Tracheal epithelial cell (primary cell): Measurements from ENCODE around the gene AAMP. TPM values are rescaled to one million over a fixed set of nuclear protein-coding genes. Genes with fewer than 3 reads are reported as not detected.

ENCODE experiments used
- total RNA-seq: library from RNA; depleted of rRNA; stranded (reverse); fragments of >200 nt; gene quantifications from 2 replicates; pipeline ENCODE4 v1.2.1, GENCODE V29; 2014

Gene AAMP, protein sequence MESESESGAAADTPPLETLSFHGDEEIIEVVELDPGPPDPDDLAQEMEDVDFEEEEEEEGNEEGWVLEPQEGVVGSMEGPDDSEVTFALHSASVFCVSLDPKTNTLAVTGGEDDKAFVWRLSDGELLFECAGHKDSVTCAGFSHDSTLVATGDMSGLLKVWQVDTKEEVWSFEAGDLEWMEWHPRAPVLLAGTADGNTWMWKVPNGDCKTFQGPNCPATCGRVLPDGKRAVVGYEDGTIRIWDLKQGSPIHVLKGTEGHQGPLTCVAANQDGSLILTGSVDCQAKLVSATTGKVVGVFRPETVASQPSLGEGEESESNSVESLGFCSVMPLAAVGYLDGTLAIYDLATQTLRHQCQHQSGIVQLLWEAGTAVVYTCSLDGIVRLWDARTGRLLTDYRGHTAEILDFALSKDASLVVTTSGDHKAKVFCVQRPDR
- 208 and 211 TPM in 2 replicates for total RNA-seq

DNA sequence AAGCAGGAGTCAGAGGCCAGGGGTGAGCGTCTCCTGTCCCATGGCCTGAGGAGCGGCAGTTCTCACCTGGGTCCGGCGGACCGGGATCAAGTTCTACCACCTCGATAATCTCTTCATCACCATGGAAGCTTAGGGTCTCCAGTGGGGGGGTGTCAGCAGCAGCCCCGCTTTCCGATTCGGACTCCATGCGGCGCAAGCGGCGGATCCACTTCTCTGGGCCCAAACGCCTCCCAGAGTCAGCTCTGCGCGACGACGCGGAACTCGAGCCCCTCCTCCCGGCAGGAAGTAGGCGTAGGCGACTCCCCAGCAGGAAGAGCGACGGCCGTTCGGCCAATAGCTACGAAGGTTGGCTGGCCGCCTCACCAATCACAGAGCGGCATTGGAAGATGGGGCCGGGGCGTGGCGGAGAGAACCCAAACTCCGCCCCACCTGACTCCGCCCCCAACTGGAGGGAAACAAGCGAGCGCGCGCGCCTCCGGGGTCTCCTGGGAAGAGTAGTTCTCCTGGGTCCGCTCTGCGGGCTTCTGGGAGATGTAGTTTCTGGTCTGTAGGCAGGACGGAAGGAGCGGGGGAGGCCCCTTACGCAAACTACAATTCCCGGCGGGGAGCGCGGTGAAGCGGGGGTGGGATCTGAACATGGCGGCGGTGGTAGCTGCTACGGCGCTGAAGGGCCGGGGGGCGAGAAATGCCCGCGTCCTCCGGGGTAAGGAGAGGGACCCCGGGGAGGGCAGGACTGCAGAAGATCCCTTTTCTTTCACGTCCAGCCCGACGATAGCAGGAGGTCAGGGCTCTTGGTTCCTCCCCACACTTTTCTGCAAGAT, at the start of gene AAMP, which contains the start of gene PNKD:
TSS of gene AAMP (minus strand) at position 238 of the 821 bp plus-strand sequence. CDS start at position 187, 51 bp downstream.
TSS of gene PNKD (plus strand) at position 620 of the 821 bp plus-strand sequence. CDS start at position 637, 17 bp downstream.

DNA sequence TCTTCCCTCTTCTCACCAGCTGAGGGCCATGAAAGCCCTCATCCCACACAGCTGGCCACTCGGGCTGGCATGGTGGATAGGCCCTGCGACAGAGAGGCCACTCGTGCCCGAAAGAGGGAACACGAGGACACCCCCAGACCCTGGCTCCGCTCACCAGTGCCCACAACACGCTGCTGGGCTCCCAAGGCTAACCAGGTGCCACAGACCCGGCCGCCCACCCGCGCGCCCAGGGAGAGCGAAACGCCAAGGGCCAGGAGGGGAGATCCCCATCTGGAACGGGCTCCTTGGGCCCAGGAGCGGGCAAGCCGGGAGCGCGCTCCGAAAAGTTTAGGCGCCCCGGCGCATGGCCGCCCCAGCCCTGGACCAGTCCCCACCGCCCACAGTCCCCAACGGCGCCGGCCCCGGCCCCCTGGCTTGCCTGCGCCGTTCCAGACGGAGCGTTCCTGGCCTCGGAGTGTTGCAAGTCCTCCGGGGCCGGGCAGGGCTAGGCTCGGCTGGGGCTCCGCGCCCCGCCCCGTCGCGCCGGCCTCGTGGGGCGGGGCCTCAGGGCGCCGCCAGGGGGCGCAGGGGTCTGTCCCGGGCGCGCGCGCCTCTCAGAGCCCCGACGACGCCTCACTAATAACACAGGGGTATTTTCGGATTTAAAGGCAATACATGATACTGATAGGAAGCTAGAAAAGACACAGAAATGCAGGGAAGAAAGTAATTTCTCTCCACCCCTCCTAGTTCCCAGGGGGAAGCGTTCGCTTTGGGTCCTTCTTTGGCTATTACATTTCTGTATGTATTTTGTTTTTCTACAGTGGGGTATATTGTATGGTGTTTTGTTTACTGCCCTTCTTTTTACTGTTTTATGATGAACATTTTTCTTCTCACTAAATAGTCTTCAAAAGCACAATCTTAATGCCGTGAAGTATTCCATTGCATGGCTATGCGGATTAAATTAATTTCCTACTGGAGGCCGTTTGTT, 22.4 kb upstream of the AAMP start, which contains the start of gene TMBIM1:
TSS of gene TMBIM1 (minus strand) at position 456 of the 967 bp plus-strand sequence. CDS start 10,362 bp downstream, outside the sequence.

DNA sequence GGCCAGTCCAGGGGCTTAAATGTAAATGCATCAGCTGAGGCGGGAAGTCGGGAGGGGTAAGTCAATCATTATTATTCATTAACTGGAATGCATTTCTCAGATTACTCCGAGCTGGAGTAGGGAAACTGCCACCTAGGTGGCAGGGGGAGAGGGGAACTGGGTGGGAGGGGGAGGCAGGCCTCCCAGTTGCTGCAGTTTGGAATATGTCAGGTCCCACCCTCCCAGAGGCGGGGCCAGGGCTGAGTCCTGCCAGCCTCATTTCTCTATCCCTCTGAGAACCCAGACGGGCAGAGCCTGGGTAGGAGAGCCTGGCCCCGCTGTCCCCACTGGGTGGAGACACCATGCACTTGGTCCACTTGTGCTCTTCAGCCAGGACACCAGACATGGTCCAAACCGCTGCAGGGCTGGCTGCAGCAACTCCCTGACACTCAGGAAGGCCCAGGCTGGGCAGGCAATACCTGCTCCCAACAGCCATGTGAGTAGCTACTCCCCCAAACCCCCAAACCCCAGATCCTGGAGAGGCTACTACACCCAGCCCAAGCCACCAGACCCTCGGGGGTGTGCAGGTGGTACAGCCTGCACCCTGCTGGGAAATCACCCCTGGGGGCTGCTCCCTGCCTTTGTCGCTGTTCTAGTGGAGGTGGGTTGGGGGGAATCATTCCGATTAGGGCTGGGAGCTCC, 9.1 kb downstream of the AAMP start, which contains the start of gene GPBAR1:
TSS of gene GPBAR1 (plus strand) at position 274 of the 681 bp plus-strand sequence. CDS start 1,710 bp downstream, outside the sequence.

DNA sequence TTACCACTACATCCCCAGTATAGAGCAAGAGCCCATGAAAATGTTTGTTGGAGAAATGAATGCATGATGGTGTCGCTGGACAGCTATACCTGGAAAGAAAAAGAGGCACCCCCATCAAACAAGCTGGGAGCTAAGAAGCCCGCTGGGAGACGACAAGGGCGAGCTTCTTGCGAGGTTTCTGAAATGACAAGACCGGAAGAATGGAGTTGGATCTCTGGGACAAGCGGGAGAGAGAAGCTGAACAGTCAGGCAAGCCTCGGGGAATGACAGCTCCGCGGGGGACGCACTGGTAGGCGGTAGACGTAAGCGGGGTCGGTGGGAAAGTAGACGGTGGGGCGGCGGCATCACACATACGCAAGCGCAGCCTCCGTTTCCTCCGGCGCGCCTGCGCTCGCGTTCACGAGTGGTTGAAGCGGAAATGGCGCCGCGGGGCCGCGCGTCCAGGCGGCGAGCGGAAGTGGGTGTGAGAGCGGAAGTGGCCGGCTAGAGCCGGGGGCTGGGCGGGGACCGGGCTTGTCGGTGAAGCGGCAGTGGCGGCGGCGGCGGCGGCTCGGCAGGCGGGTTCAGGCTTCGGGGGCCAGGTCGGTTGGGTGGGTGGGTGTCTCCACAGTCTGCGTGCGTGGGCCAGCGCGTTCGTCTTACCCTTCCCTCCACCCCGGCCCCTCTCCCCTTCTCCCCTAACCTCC, 53.1 kb downstream of the AAMP start, which contains the start of gene ARPC2:
TSS of gene ARPC2 (plus strand) at position 516 of the 686 bp plus-strand sequence. CDS start 282 bp downstream, outside the sequence.

Other genes with a start within 250 kb of the AAMP start
- gene RUFY4, start 200.9 kb downstream of the AAMP start, total RNA-seq: under 0.01 TPM in 1 of 2 replicates, not detected in the other
- under 0.01 and 0.48 TPM in 2 replicates for gene CXCR2, start 144.1 kb downstream of the AAMP start, total RNA-seq
- not detected in 2 replicates for gene CXCR1, start 103.2 kb downstream of the AAMP start, total RNA-seq
- gene ARPC2, start 52.9 kb downstream of the AAMP start, total RNA-seq: 396 and 434 TPM in 2 replicates
- gene GPBAR1, start 9.1 kb downstream of the AAMP start, total RNA-seq: 0.43 TPM in 1 of 2 replicates, not detected in the other
- gene PNKD, start 382 bp upstream of the AAMP start, total RNA-seq: 20.7 and 24.8 TPM in 2 replicates
- gene TMBIM1, start 22.4 kb upstream of the AAMP start, total RNA-seq: 676 and 698 TPM in 2 replicates
- gene CATIP, start 86.7 kb upstream of the AAMP start, total RNA-seq: not detected in 2 replicates
- gene SLC11A1, start 112.1 kb upstream of the AAMP start, total RNA-seq: 0.21 and 1.4 TPM in 2 replicates
- 40.3 and 52.3 TPM in 2 replicates for gene CTDSP1, start 129.7 kb upstream of the AAMP start, total RNA-seq
- not detected in 2 replicates for gene VIL1, start 149.0 kb upstream of the AAMP start, total RNA-seq